HuH-7 (cell line): ENCODE measurements around the gene PSMF1.

Source experiments
- DNase-seq: peaks from one replicate; pipeline ENCODE4 v3.0.0; 2011; ENCODE audit warnings: low spot score

PSMF1 gene

DNA sequence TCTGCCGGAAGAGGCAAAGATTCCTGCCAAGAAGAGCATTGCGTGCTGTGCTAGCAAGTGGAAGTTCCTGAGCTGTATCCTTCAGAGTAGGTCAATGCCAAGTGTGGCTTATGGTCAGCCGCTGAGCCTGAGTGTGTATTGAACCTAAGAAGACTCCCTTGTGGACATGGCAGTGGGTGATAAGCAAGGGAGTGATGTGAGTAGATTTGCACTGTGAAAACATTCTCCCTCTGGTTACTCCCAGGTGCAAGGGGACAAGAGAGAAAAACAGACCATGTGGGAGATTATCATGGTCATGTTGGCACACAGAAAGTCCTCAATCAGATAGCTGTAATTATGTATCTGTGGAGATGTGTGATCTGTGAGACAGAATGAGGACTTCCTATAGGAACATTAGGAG, 72.4 kb downstream of the PSMF1 start:
- DNase-seq = no peak

DNA sequence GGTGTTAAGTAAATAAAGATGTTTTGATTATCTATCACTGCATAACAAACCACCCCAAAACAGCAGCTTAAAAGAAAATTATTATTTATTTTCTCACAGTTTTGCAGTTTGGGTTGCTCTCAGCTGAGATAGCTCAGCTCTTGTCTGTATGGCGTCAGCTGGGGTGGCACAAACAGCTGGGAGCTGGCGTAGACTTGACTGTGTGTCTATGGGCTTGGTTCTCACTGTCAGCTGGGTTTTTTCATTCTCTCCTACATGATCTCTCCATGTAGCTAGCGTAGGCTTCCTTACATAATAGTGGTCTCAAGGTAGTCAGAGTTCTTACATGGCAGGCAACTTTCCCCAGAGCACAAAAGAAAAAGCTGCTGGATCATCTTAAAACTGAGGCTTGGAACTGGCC, 72.9 kb downstream of the PSMF1 start:
- DNase-seq = no peak

GRCh38 chr20:1195226-1195625, 76.8 kb downstream of the PSMF1 start:
- no peak for DNase-seq

GRCh38 chr20:1196634-1197033, 78.2 kb downstream of the PSMF1 start:
- DNase-seq = no peak

DNA sequence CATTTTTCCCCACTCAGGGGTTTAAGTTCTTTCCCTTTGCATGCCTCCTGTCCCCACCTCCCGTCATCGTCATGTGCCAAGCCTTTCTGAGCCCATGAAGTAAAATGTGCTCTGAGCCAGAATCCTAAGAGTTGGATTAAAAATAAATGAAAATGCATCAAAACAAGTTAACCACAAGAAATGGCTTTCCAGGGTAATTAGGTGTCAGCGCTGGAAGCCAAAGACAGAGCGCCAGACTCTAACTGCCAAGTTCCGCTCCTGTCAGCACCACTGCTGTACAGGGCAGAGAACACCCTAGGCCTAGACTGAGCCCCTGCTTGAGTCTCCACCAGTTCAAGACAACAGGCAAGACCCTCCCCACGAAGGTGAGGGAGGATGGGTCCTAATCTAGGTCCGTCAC, 79.4 kb downstream of the PSMF1 start:
- no peak for DNase-seq

GRCh38 chr20:1198751-1199150, 80.3 kb downstream of the PSMF1 start:
- no peak for DNase-seq

DNA sequence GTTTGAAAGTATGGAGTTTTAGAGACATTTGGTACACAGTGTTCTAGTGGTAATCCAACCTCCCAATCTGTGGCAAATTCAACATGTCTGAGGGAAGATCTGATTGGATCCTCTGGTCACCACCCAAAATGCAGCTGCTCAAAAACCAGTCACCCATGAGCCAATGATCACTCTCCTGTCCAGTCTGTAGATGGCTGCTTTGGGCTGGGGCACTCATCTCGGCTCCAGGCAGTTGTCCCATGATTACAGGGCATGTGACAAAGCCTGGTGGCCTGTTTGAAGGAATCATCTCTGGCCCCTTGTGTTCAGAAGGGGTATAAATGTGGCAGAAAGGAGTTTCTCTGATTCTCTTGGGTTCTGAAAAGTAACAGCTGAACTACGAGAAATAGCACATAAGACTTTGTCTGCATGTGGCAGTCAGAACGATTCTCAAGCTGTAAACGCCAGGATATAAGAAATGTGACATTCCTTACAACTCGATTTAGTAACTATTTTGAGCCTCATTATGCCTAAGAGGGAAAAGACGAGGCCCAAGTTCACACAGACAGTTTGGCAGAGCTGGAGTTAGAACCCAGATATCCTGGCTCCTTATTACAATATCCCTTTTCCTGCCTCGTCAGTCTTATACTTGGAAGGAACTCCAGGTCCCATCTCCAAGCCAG, 80.9 kb downstream of the PSMF1 start:
- no peak for DNase-seq

- no peak for DNase-seq
Measured at GRCh38 chr20:1199964-1200363, 81.6 kb downstream of the PSMF1 start.

DNA sequence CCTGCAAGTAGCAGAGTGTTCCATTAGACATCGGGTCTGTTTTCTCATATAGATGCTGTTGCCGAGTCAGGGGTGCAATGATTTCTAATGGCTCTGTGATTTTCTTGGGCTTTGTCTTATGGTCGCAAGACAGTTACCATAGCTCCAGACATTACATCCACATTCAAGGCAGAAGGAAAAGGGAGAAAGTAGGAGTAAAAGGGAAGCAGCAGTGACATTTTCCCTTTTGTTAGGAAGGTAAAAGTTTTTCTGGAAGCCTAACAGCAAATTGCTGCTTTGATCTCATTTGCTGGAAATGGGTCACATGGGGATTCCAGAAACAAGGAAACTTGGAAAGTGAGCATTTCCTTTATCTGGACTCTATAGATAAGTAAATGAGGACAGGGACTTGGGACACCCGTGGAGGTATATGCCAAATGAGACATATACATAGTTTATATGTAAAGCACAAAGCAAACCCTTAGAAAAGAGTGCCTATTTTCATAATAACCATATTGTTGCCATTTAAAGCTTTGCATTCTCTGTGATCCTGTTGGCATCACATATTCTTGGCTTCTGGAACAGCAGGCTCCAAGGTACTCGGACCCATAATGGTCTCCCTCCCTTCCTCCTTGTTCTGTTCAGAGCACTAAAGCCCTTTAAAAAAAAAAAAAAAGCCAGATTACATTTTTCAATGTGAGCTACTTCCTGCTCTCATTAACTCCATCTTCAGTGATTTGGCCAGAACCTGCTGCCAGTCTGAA, 84.5 kb downstream of the PSMF1 start, which contains the start of gene C20orf202:
TSS of gene C20orf202 (plus strand) at position 693 of the 743 bp plus-strand sequence. CDS start 132 bp downstream, outside the sequence.
- DNase-seq = no peak

DNA sequence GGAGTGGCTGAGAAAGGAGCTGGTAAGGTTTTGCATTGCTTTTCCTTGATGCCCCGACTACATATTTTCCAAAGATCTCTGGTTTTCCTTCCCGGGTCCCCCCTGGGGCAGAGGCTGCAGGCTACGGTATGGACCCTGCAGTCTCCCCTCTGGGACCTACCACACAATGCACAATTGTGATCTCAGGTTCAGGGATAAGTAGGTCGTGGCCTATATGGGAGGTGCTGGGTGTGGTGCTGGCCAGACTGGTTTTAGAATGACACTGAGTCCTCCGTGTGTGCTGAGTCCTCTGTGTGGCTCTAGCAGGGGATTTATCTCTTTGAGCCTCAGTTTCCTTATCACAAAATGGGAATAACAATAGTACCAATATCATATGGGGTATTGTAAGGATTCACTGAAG, 85.2 kb downstream of the PSMF1 start:
- no peak for DNase-seq

DNA sequence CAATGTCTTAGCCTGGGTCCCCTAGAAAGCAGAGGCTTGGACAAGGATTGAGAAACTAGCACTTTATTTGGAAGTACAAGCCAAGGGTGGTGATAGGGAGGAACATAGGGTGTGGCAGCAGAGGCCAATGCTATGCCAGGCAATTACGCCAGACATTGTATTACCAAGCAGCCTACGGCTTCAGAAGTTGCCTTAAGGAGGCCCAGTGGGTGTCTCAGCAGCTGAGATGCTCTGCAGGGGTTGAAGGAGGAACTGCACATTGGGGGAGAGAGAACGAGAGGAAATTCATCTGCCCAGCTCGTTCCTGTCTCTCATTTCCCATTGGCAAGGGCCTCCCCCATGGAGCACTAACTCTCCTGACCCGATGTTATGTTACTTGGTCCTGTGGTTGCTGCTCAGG, 85.7 kb downstream of the PSMF1 start:
- DNase-seq = no peak

- DNase-seq = no peak
Measured at GRCh38 chr20:1204576-1204975, 86.2 kb downstream of the PSMF1 start.

- no peak for DNase-seq
Measured at GRCh38 chr20:1205802-1206201, 87.4 kb downstream of the PSMF1 start.

DNA sequence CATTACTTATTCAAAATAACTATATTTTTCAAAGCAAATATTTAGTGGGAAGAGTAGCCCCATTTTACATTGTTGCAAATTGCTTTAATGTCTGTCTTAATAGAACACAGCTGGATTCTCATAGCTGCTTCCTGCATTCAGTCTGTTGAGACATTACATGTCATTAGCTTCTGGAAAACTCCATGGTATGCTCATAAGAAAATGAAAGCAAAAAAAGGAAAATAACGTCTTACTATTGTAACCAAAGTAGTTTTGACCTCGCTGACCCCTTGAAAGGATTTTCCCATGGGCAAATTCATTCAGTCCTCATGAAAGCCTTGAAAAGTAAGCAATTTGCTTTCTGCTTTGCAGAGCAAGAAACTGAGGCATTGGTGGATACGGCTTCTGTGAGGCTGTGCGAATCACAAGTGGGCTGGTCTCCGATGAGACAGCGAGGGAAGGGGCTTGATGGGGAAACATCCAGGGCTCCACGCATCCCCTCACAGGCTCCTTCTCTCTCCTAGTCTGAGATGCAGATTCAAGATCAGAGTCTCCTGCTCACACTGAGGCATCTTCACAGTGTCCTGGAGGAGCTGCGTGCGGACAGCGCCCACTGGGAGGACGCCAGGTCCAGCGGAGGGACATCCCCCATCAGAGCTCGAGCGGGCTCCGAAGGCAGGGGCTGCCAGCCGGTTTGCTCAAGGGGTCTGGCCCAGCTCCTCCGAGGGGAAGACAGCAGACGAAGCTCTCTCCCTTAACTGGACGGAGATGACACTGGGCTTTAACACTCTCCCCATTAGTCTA, 88.2 kb downstream of the PSMF1 start:
- DNase-seq = no peak

DNA sequence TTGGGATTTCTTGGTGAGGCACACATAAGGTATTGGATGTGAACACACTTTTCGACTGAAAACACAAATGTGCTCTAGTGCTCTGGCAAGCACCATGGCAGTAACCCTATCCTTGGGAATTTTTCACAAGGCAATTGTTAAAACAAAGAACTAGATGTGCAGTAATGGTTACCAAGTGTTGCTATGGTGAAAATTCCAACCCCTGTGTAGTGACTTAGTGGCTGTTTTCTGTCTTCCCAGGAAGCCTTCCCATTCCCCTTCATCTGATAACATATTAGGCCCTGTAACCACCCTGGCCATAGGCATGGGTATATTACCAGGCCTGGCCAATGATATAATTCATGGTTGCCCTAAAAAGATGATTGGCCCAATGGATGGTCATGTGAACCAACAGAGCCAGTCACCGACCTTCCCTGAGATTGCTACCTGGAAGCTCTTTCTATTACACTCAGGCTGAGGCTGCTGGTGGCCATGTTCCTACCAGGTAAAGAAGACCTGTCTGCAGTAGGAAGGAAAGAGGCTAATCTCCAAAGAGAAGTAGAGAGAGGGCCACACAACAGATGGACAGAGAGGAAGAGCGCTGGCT, 89.0 kb downstream of the PSMF1 start:
- DNase-seq = no peak

DNA sequence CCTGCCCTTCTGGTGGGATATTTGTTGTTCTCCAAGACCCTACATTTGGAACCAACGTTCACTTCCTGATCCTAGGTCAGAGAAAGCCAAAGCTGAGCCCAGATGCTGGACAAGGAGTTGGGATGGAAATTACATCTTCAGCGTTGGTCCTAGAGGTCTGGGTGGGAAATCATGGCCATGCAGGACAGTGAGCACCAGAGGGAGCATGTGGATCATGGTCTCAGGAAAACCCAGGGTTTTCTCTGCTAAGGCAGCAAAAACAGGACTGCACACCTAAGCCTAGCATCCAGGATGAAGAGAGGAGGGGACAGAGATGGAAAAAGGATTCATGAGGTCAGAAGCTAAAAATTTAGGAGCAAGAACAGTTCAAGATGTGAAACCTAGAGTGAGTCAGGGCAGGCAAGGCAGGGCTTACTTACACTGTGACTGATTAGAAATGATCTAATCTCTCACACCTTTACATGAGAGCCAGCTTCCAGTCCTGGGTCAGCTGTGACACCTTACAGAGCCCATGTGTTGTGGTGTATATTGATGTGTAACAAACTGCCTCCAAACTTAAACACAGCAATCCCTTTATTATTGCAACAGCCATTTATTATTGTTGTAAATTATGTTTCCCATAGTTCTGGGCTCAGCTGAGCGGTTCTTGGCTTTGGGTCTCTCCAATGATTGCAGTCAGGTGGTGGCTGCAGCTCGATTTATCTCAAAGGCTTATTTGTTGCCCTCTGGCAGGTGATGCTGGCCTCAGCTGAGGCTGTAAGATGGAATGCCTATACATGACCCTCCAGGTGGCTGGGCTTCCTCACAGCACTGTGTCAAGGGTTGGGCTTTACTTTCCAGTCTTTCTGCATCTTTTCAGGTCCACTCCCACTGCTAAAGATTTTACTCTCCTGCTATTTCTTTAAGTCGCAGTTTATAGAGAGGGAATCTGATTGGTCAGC, 91.3 kb downstream of the PSMF1 start:
- DNase-seq = no peak

DNA sequence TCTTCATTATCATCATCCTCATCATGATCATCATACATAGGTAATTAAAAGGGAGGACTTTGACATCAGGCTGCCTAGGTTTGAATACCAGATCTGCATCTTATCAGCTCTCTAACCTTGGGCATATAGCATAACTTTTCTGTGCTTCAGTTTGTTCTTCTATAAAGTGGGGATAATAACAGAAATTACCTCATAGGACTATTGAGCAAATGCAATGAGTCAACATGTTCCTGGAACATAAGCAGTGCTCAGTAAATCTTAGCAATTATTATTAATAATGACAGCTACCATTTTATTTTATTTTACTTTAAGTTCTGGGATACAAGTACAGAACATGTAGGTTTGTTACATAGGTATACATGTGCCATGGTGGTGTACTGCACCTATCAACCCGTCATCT, 92.1 kb downstream of the PSMF1 start:
- DNase-seq = no peak

DNA sequence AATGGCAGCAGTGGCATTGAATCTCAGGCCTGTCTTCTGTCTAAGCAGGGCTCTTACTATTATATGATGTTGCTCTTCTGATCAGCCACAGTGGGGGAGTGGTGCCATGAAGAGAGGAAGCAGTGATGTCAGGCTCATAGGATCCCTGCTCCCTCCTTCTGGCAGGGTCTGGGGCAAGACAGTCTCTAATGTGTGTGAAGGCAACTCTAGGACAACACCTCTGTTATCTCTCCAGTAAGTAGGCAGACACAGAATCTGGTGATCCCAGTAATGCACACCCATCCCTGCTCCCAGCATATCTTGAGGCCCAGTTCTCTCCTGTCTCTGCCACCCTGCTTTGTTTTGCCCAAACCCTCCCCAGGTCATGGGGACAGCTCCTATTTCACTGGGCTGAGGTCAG, 93.6 kb downstream of the PSMF1 start:
- DNase-seq = no peak

DNA sequence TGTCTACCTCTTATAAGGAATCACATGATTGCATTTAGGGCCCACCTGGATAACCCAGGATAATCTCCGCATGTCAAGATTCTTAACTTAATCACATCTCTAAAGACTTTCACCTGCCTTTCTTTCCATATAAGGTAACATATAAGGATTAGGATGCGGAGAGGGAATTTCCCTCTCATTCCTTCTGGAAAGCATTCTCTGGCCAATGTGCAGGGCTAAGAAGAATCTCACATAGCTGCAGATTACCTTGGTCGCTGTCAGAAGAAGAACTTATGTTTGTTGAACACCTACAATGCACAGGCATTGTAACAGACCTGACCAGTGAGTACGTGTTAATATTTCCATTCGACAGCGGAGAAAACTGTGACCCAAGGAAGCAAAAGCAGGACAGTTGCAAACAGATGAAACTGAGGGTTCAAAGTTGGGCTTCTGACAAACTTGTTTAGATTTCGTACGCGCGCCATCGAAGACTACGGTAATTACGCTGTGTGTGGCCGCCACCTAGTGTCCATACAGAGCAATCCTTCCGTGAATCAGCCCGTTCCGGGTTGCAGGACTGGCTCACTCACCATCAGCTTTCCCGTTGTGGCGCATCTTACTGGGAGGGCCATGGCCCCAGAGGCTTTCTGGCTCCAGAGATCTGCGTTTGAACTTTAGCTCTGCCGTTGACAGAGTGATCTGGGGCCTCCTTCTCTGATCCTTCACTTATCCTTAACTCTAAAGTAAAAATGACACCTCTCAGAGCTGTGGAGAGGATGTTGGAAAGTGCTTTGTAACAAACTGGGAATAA, 94.4 kb downstream of the PSMF1 start:
- peak; percentile 64 for DNase-seq

DNA sequence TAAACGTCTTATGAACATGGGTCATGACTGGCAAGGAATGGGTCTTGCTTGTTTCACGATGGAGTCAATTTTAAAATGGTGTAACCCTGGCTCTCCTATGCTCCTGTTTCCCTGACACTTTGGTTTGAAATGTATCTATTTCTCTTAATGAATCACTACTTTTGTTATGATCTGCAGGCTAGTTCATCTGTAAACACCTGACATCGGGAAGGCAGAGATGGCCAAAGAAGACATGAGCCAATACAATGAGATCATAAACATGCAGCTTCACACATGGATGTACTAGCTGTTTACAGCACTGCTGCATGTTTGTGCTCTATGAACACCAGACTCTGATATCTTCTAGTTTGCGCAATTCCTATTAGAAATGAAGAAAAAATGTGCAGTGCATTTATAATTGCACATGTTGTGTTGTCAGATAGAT, 96.4 kb downstream of the PSMF1 start:
- DNase-seq = no peak
